CD4-positive, alpha-beta T cell treated with Interleukin-10 for 1 hour (primary cell): ENCODE measurements around the gene LAIR2.
"Not testable (repeated sequence)": the region's sequence is repeated elsewhere in the genome, so short reads cannot be mapped to it uniquely, and the experiment has no call there.

ENCODE experiments used
- DNase-seq: peaks from one replicate; pipeline ENCODE4 v3.0.0-alpha.2; 2020

LAIR2 gene

GRCh38 chr19:54464630-54465425 lies 37.8 kb upstream of the LAIR2 start:
- DNase-seq: peak; percentile 77

- DNase-seq: no peak
Observed at GRCh38 chr19:54465426-54466109, 37.1 kb upstream of the LAIR2 start.

GRCh38 chr19:54466110-54466480 lies 36.5 kb upstream of the LAIR2 start:
- DNase-seq: not testable (repeated sequence)

GRCh38 chr19:54469496-54469934 lies 33.1 kb upstream of the LAIR2 start:
- DNase-seq: no peak

GRCh38 chr19:54470276-54470887 lies 32.2 kb upstream of the LAIR2 start:
- DNase-seq: no peak

- DNase-seq: no peak
Observed at GRCh38 chr19:54470991-54471782, 31.4 kb upstream of the LAIR2 start.

- no peak for DNase-seq
Observed at GRCh38 chr19:54473071-54473891, 29.4 kb upstream of the LAIR2 start, which contains the start of gene CDC42EP5. CDC42EP5 (minus strand) TSS chr19:54473296; CDS start chr19:54465547, 7,749 bp downstream.

GRCh38 chr19:54473892-54474372 lies 28.7 kb upstream of the LAIR2 start:
- DNase-seq: no peak

- DNase-seq: no peak
Observed at GRCh38 chr19:54475706-54476105, 26.9 kb upstream of the LAIR2 start.

GRCh38 chr19:54477650-54478049 lies 25.0 kb upstream of the LAIR2 start:
- no peak for DNase-seq

- peak; percentile 43 for DNase-seq
Observed at GRCh38 chr19:54478677-54479266, 23.9 kb upstream of the LAIR2 start.

GRCh38 chr19:54480051-54480450 lies 22.6 kb upstream of the LAIR2 start:
- DNase-seq: no peak

- peak; percentile 52 for DNase-seq
Observed at GRCh38 chr19:54481326-54481930, 21.2 kb upstream of the LAIR2 start.

GRCh38 chr19:54482889-54483288 lies 19.7 kb upstream of the LAIR2 start:
- DNase-seq: no peak

- no peak for DNase-seq
Observed at GRCh38 chr19:54484451-54484850, 18.2 kb upstream of the LAIR2 start.

GRCh38 chr19:54485851-54486250 lies 16.8 kb upstream of the LAIR2 start:
- DNase-seq: no peak

- DNase-seq: no peak
Observed at GRCh38 chr19:54489341-54489740, 13.3 kb upstream of the LAIR2 start.

GRCh38 chr19:54489766-54490165 lies 12.9 kb upstream of the LAIR2 start:
- DNase-seq: no peak

- no peak for DNase-seq
Observed at GRCh38 chr19:54492568-54492967, 10.1 kb upstream of the LAIR2 start.

- not testable (repeated sequence) for DNase-seq
Observed at GRCh38 chr19:54493056-54493455, 9.6 kb upstream of the LAIR2 start.
